ENCODE results near the gene NATD1. TPM values are rescaled to one million over a fixed set of nuclear protein-coding genes. Genes with fewer than 3 reads are reported as not detected.

NATD1 gene
- total and polyA plus RNA-seq, 10 of the 15 experiments (the other 5 are each of a cell fraction or from before 2014, with no cell fraction given), result 0.02 to 0.33 (median 0.15) TPM

- H3K9me3 ChIP-seq (replicated peaks; ENCODE audit: control insufficient read depth, insufficient read depth, low read length), result no peaks in the 10 kb centered on the region
- H3K4me1 ChIP-seq (ENCODE audit: control insufficient read depth, insufficient read depth, low read length), result peaks cover 13% of the 10 kb centered on the region
- peak overlapping the region; percentile 45 for H2AFZ ChIP-seq (ENCODE audit: control insufficient read depth, low read depth, low read length)
- H3K9ac ChIP-seq (ENCODE audit: control insufficient read depth, insufficient read depth, low read length), result no peak overlapping the region
- no peak overlapping the region for H3K4me2 ChIP-seq (ENCODE audit: control insufficient read depth, insufficient read depth)
- H4K20me1 ChIP-seq (ENCODE audit: control insufficient read depth, insufficient read depth), result no peaks in the 10 kb centered on the region
- BruUV-seq (replicated peaks), result no TSS peak
- FAIRE-seq, result peak; percentile 92
- H3K4me3 ChIP-seq, result no peak overlapping the region
- in situ Hi-C loops (cut with MboI), result no loop called here
- peak; percentile 16 for DNase-seq (ENCODE audit: low read depth, low spot score)
- ChIA-PET POLR2A (no interaction called here), RAD21 (ENCODE audit: unreplicated experiment) (interaction anchor here (0.5 to 2.2 kb wide), 8 partner anchors 8 to 233 kb away, joined by 3 to 13 read pairs (median 4); no protein-coding TSS in a partner anchor), CTCF (interaction anchor here (0.7 to 3.2 kb wide), 10 partner anchors 8 to 233 kb away, joined by 3 to 37 read pairs (median 4); partner anchors contain the start of gene DHRS7B), SMC1A (ENCODE audit: uncharacterized antibody, unreplicated experiment) (interaction anchor here (1.0 to 1.9 kb wide), 4 partner anchors 8 to 233 kb away, joined by 3 to 8 read pairs (median 6); no protein-coding TSS in a partner anchor)
- intact Hi-C loops (cut with micrococcal nuclease; ENCODE audit: unreplicated experiment), result loop anchor here (1.0 to 5.0 kb wide), 3 partner anchors 97 to 233 kb away; partner anchors contain the start of gene KCNJ12
- WGBS (ENCODE audit: insufficient coverage, insufficient replicate concordance, low lambda C conversion rate, missing lambda C conversion rate), result 22% methylated on average over 10 of the region's 10 CpGs
- no peak overlapping the region for H3K27ac ChIP-seq (ENCODE audit: control insufficient read depth, insufficient read depth)
- peaks cover 6% of the 10 kb centered on the region for H3K79me2 ChIP-seq (ENCODE audit: control insufficient read depth, insufficient read depth, low read length)
- H3K27me3 ChIP-seq (replicated peaks in 1 of 2; ENCODE audit: control insufficient read depth in 2 of 2, insufficient read depth in 2 of 2, low read length in 1 of 2), result peaks cover 0 to 8% of the 10 kb centered on the region in 2 experiments; a peak in 3 of 4 replicates
- H3K36me3 ChIP-seq (ENCODE audit: control insufficient read depth in 2 of 2, insufficient read depth in 2 of 2, low read length in 1 of 2), result no peaks in the 10 kb centered on the region
- ATAC-seq, result peak; percentile 67
- TF ChIP-seq CTCF (IDR thresholded peaks at IDR 0.05 in 2 of 3, conservative IDR thresholded peaks at IDR 0.05 in 1 of 3; ENCODE audit: control insufficient read depth in 2 of 3, extremely low read depth in 1 of 3, insufficient read depth in 1 of 3, low read depth in 3 of 3, low read length in 3 of 3), result peak; percentile 97 to 99 (median 98)
- TF ChIP-seq SIN3A (IDR thresholded peaks at IDR 0.05; ENCODE audit: low read depth, low read length), result peak; percentile 80; the same call in 1 of the 2 replicates
- TF ChIP-seq PBX3 (IDR thresholded peaks at IDR 0.05; ENCODE audit: insufficient replicate concordance, low read depth, low read length), result peak; percentile 37
- TF ChIP-seq YY1 (IDR thresholded peaks at IDR 0.05; ENCODE audit: low read depth, low read length), result peak; percentile 72
- TF ChIP-seq DPF2 (IDR thresholded peaks at IDR 0.05), result 0 out of 2 replicates have a peak, but pooled peaks have one; percentile 25
- no peak for TF ChIP-seq ZBTB33 (IDR thresholded peaks at IDR 0.05)
- TF ChIP-seq CHD2 (IDR thresholded peaks at IDR 0.05; ENCODE audit: borderline replicate concordance, low read depth, low read length), result 0 out of 2 replicates have a peak, but pooled peaks have one; percentile 19
- no peak for TF ChIP-seq ZNF622 (IDR thresholded peaks at IDR 0.05)
- TF ChIP-seq NKRF (conservative IDR thresholded peaks at IDR 0.05), result 0 out of 2 replicates have a peak, but pooled peaks have one; percentile 21
- TF ChIP-seq IKZF1 (conservative IDR thresholded peaks at IDR 0.05), result peak; percentile 19; the same call in 1 of the 2 replicates
- no peak for TF ChIP-seq MYC (IDR thresholded peaks at IDR 0.05; ENCODE audit: insufficient read depth, insufficient read length, insufficient replicate concordance, low read length, severe bottlenecking)
- TF ChIP-seq SP1 (IDR thresholded peaks at IDR 0.05; ENCODE audit: low read depth, low read length), result peak; percentile 22
- peak; percentile 96; the same call in 2 of the 3 replicates for TF ChIP-seq POU2F2 (IDR thresholded peaks at IDR 0.05; ENCODE audit: borderline replicate concordance, low read depth, low read length)
- peak; percentile 86; the same call in 1 of the 2 replicates for TF ChIP-seq SMARCA5 (IDR thresholded peaks at IDR 0.05)
- peak; percentile 79; the same call in 1 of the 2 replicates for TF ChIP-seq ZNF207 (IDR thresholded peaks at IDR 0.05; ENCODE audit: borderline replicate concordance)
- 0 out of 4 replicates have a peak, but pooled peaks of 1 of the 2 experiments have one; percentile 20 for TF ChIP-seq CEBPB (IDR thresholded peaks at IDR 0.05; ENCODE audit: borderline replicate concordance in 1 of 2, low read depth in 2 of 2, low read length in 2 of 2)
Observed at GRCh38 chr17:21280081-21280518, 26.9 kb upstream of the NATD1 start.
